Activated naive CD8-positive, alpha-beta T cell treated with anti-CD3 and anti-CD28 coated beads, Interleukin-2, amount 50 U/mL, for 16 hours (primary cell): ENCODE data around the gene RAP1A.

ENCODE experiments used
- DNase-seq: peaks from one replicate; pipeline ENCODE4 v3.0.0-alpha.2; 2020; ENCODE audit warnings: low read depth, low spot score

The RAP1A gene

DNA sequence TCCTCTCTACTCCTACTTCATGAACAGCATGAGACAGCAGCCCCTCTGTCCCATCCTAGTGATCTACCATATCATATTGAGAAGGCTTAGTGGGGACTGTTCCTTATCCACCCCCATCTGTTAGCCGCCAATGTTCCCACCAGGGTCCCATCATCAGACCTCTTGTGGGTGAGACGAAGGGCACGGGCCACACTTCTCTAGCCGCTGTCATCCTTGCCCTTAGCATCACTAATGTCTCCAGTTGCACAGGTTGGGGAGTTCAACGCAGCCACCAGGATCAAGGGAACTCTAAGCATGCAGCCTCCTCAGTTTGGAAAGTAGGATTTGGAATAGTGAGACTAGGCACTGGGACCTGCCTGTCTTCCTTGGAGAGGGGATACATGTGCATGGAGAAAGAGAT is 99.5 kb downstream of the RAP1A start:
- DNase-seq = no peak

DNA sequence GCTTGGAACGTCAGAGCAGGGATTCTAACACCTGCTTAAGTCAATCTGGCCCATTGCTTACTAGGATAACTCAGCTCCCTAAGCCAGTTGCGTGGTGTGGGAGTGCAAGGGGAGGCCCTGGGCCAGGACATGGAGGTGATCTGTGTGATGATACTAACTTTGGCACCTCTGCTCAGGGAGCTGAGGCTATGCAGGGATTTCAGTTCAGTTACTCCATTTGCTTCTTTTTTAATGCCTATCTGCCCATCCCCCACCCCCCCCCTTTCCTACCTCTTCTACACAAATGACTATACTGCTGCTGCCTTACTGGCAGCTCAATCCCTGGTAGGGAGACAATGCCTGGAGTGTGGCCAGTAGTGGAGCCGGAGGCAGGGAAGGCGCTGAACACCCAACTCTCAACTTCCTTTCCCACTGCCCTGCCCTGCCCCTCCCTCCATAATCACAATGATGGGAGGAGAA is 100.1 kb downstream of the RAP1A start:
- no peak for DNase-seq

DNA sequence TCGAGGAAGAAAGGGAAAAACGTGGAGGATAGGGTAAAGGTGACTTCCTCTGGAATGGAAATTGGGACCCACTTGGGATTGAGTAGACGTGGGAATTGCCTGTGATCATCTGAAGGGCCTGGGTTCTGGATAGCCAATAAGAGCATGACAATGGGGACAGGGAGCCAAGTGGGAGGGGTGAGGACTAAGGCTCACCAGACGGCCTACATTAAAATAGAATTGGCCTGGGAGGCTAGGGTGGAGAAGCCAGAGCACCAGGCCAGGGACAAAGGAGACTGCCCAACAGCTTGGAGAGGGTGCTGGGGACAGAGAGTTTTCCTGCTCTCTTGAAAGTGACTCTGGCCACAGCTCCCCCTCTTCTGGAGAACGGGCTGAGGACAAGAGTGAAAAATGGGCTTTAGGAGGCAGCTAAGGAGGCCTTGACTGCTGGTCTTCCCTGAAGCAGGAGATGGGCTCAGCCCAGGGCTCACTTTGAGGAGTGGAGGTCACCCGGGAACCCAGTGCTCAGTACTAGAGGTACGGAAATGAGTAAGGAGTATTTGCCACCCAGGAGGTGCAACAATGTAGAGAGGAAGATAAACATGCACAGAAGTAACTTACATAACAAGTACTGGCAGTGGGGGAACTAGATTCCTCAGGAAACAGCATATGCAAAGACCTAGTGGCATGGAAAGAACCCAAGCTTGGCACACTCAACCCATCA is 100.8 kb downstream of the RAP1A start:
- DNase-seq = no peak

DNA sequence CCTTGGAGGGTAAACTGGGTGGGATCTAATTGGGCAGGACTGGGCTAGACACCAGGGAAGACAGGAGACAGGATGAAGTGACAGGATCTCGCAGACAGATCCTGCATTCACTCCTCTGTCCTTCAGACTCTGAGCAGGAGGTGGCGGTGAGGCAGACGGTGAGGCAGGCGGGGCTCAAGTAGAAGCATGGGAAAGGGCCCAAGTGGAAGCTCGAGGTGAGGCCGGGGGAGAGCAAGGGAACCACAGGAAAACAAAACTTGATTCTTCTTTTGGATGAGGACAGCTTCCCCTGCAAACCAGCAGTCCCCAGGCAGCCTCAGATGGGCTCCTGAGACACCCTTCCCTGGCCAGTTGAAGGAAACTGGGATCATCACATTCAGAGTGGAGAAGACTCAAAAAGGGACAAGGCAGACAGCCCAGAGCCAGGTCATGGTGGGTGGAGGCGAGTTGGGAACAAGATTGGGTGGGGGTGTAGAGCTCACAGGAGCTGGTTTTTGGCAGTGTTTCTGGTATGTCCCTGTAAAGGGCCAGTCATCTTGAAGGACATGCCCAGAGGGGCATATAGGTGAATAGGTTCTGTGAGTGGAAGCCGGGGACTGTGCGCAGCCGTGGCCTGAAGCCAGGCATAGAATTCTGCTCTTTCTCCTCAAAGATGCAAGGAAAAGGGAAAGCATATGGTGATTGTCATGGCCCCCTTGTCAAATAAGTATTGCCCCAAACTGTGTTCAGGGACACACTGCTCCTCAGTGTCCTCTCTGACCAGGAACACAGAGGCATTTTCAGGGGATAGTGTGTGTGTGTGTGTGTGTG is 101.6 kb downstream of the RAP1A start:
- no peak for DNase-seq

DNA sequence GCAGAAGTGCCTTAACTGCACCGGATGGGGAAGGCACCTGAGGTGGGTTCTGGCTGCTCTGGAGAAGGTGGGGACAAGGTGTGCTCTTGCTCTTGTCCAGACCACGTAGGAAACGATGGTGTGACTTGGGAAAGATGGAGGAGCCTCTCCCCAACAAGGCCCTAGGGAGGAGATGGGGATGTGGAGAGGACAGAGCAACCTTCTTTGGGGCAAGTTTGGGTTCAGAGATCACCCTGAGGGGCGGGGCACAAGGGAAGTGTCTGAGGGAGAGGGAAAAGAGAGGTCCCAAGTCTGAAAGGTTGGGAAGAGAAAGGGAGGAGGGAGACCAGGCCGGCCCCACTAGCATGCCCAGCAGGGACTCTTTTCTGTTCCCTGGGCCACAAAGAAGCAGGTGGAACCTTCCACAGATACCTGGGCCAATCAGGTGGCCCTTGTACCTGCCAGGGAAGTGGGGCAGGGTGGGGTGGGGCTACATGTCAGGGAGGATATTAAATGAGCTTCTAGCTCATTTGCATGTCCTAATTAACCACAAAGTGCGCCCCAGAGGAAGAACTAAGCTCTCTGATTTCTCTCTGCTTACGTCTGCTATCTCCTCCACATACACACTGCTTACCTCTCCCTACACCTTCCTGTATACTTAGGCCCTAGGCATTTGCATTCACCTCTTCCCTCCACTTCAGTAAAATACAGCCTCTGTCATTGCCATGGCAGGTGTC is 103.7 kb downstream of the RAP1A start:
- no peak for DNase-seq

DNA sequence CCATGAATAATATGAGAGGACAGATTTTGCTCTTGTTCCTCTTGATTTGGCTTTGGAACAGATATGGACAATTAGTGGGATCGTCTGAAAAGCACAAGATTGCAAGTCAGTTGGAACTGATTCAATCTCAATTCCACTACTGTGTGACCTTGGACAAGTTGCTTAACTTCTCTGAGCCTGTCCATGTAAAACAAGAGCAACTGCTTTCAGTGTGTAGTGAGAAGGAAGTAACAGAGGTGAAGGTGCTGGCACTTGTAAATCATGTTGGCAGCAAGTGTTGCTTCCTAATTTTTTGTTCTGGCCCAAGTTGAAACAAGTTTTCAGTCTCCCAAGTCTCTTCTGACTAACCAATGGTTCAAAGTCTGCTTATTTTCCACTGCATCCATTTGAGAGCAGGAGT is 104.3 kb downstream of the RAP1A start:
- no peak for DNase-seq

DNA sequence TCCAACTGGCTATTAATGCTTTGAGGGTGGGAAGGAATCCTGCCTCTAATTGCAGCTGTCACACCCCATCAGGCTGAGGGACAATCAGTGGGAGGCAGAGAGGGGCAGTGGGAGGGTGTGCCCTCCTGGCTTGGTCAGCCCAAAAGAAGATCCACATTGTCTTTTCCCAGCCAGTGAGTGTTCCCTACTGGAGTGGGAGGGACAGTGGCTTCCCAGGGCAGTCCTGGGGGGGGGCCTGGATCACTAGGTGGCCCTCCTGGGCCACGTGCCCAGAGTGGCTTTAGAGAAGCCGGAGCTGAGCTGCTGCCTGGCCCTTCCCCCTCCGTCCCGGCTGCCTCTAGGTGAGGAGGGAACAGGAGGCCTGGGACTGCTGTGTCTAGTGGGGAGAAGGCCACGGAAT is 105.6 kb downstream of the RAP1A start:
- DNase-seq = no peak

DNA sequence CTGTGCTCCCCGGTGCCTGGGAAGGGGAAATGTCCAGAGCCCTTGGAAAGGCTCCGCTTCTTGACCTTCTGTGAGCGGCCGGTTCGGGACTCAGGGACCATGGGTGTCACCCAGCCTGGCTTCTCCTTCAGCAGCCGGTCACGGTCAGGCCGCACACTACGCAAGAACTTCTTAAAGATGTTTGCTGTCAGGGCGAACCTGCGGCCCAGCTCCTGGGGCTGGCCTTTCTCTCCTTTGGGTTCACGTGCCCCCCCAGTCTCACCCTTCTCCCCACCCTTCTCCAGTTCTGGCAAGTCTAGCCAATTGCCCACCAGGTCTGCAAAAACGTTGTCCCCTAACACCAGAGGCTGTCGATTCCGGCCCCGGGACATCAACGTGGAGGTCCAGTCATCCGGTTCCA is 107.5 kb downstream of the RAP1A start:
- no peak for DNase-seq

DNA sequence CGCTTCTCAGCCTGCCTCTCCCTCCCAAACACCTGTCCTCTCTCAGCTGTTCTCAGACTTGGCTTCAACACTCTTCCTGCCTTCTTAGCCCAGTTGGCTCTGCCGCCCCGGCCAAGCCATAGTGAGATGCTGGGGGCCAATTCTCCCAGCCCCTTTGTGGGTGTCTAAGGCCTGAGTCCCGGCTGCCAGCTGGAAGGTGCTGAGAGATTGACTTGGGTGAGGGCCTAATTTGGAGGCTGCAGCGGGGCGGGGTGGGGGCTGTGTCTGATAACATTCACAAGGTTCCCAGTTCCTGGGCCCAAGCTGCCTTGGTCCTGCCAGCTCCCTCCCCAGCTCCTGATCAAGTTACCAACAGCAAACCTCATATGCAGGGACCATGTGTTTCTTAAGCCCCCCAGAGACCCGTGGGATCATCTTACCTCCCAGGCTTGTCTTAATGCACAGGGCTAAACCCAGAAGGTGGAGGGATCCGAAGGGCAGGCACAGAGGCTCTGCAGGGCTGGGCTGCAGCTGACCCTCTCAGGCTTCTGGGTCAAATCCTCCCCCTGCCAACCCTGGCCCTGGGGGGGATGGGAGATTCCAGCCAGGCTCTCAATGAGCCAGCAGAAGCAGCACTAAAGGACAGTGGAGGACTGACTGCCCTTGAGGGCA is 109.8 kb downstream of the RAP1A start:
- no peak for DNase-seq

DNA sequence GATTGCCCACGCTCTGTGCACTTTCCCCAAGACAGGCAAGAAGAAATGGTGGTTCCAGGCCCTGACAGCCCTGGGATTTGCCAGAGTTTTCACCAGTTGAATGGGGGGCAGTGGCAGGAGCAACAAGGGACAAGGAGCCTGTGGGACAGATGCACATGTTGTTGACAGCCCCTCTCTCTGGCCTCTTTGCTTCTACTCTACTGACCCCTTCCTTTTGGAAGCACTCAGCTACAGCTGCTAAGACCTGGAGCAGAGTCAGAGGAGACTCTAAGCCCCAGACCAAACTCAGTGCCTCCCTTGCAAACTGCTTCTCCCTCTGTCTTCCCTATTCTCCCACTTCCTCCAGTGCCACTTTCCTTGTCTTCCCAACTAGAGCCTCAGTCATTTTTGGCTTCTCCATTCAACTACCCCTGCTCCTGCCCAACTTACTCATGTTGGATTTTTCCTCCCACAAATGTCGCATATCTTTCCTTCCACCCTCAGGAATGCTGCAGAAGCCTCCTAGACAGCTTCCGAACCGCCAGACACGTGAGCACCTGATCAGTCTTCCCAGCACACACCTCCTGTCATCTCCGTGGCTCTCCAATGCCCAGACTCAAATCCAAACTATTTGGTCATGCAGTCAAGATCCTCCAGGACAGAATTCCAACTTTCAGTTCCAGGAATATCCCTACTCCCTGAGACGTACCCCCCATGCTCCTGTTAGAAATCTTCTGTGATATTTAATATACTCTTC is 110.5 kb downstream of the RAP1A start:
- no peak for DNase-seq

DNA sequence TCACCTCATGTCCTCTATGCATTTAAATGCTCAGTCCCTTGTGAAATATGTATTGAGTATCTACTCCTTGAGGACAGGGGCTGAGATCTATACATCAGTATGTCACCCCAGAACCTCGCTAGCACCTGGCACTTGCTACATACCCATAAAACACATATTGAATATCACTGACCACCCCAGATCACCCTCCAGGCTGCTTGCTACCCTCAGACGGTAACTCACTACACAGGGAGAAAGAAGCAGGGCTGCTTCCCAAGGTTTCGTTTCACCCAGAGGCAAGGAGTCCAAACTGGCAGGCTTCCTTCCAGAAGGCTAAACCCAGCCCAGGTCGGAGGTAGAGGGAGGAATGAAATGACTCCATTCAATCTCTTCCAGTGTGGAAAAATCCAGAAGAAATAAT is 111.1 kb downstream of the RAP1A start:
- no peak for DNase-seq

DNA sequence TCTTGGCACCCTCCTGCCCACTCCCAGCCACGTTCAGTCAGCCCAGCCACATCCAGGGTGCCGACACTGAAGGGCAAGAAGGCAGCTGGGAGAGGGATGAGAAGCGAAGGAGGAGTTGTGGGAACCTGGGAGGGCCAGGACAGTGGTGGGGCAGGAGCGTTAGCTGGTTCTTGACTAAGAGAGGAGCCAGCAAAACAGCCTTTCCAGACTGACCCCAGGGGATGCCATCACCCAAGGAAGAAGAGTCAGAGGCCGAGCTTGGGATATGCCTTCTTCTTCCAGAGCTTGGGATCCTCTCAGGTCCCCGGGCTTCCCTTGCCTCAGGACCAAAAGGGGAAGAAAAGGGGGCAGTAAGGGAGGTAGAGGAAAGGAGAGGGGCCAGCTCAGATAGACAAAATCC is 112.4 kb downstream of the RAP1A start:
- no peak for DNase-seq

DNA sequence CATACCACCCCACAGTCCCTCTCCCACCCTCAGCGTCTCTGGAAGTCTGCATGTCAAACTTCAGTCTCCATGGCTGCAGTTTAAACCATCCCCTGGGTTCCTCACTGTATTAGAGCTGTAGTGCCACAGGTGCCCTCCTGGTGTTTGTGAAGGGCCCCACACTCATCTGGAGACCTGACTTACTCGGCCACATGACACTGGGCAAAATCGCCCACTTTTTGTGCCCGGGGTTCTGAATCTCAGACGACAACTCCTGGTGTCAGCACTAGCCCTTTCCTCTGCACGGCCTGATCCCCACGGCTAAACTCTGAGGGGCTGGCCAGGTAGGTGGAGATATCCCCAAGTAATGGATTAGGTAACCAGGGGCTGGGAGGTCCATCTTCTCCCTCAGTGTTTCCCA is 113.1 kb downstream of the RAP1A start:
- no peak for DNase-seq

DNA sequence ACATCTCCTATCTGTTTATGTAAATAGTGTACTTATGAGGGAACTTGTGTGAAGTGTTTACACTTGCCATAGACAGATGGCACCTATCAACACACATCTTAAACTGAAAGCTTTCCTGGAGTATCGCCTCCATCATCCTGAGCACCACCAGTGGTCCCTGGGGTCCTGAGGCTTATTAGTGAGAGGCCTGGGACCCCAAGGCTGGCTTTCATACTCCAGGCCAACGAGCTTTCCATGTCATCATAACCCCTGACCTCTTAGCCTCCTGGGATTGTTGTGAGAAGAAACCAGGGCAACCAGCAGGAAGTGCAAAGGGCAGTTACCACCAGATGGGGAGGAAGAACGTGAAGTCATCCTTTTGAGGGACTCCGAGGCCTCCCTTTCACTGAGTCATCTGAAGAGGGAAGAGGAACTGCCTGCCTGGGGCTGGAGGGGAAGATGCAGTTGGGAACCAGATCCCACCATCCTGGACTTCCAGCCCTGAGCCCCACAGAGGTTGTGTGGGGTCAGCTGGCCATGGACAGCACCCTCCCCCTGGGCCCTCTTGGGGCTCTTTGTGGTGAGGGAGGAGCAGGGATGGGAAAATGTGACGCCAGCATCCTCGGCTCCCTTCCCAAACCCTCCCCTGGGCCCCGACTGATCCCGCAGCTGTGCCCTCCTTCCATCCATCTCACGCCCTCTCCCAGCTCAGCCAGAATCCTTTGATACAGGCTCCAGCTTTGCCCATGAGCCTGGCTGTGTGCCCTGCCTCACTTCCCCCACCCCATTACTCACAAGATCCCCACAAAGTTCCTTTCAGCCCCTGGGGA is 113.8 kb downstream of the RAP1A start:
- DNase-seq = no peak

DNA sequence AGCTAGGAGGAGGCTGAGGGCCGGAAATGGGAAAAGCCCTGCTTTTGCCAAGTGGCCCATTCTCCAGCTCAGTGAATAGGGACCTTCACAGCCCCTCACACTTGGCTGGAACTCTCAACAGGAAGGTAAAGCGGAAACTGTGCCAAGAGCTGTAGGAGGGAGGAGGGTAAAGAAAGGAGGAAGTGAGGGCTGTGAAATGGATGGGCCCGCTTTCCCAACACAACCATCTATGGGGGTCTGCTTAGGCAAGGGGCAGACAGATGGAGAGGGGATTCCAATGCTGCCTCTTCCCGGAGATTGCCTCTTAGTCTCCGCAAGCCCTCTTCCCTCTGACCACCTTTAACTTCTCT is 114.4 kb downstream of the RAP1A start:
- DNase-seq = no peak

DNA sequence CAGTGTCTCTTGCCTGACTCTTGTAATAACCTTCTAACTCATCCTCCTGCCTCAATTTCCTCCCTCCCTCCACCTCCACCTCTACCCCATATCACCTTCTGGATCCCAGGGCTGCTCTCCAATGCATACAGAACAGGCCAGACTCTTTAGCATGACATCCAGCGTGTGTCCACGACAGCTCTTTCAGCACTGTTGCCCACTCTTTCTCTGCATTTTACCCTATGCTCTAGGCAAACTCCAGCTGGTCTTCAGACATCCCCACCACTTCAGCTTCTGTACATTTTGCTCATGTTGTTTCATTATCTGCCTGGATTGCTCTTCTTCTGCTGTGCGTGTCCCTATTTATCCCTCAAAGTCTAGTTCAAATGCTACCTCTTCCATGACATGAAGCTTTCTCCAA is 114.8 kb downstream of the RAP1A start:
- DNase-seq = no peak

DNA sequence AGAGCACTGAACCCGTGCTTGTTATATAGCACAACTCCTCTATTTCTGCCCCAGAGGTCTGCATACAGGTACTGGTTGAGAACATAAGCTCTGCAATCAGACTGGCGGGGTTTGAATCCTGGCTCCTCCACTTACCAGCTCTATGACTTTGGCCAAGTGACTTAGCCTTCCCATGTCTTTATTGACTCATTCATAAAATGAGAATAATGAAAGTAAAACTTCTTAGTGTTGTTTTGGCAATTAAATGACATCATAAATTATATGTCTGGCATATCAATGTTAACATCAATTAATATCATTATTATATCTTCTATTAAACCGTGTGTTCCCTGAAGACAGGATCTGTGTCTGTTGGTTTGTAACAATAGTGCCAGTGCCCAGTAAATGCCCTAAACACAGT is 115.3 kb downstream of the RAP1A start:
- DNase-seq = no peak

DNA sequence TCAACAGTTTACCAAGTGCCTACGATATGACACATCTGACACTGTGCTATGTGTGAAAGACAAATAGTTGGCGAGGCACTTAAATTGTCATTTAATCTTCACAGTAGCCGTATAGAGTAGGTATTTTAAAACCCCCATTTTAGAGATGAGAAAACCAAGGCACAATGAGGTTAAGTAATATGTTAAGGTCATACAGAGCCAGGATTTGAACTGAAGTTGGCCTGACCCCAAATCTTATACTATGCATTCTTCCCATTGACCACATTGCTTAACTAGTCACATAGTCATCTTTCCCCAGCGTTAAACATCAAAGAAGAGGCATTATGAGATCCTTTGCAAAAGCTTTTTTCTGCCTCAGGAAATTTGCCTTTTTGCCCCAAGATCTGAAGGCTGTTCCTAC is 115.7 kb downstream of the RAP1A start:
- no peak for DNase-seq

DNA sequence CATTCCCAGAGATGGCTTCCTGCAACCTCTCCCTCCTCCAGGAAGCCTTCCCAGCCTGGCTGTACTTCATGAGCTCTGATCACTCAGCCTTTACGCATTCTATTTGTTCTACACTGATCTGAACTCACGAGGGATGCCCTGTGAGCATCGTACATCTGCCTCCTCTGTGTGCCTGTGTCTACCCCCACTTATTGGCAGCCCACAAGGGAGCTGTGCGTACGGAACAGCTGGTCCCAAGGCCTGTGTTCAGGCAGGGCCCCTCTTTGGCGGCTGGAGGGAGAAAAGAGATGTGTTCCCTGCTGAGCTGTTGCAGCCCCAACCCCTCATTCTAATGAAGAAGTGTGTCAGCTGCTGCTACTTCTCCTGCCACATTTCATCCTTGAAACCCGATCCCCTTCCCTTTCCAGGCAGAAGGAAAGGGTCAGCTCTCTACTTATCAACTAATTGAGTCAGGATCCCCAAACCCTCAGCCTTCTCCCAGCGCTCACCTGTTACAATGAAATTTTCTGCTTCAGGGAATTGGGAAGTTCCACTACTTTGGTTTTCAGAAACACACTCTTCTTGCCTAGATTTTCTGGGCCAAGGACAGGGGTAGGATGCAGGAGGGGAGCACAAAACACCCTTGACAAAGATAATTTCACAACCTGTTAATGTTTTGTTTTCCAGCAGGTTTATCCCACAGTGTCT is 116.4 kb downstream of the RAP1A start:
- no peak for DNase-seq
